Measurements from ENCODE around the gene FAM240A. TPM values are rescaled to one million over a fixed set of nuclear protein-coding genes. Genes with fewer than 3 reads are reported as not detected.

The FAM240A gene
- total and polyA plus RNA-seq, 4 donors, result not detected

DNA sequence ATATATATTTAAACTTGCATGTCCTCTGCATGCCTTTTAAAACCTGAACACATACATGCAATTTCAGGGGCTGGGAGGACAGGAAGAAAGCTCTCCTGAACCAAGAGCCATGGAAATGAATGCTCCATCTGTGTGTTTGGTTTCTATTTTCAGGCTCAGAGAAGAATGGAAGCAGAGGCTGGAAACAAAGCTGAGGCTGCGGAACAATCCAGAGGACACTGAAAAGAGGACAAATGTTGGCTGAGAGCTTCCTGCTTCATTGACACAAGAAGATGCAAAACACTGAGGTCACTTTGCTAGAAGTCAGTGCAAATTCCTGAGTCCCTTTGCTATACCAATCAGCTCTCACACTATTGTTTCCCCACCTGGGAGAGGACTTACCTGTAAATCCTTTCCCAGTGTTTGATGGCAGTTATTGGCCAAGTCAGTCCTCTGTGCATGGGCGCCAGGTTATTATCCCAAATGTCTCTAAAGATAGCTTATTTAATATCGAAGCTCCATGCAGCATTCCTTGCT, 12.7 kb downstream of the FAM240A start:
- no peak for DNase-seq
- WGBS, 2 donors, result 89 to 91% methylated on average over 3 of the region's 3 CpGs
- H3K4me3 ChIP-seq, result no peak overlapping the region
- TF ChIP-seq, protein P1, sequence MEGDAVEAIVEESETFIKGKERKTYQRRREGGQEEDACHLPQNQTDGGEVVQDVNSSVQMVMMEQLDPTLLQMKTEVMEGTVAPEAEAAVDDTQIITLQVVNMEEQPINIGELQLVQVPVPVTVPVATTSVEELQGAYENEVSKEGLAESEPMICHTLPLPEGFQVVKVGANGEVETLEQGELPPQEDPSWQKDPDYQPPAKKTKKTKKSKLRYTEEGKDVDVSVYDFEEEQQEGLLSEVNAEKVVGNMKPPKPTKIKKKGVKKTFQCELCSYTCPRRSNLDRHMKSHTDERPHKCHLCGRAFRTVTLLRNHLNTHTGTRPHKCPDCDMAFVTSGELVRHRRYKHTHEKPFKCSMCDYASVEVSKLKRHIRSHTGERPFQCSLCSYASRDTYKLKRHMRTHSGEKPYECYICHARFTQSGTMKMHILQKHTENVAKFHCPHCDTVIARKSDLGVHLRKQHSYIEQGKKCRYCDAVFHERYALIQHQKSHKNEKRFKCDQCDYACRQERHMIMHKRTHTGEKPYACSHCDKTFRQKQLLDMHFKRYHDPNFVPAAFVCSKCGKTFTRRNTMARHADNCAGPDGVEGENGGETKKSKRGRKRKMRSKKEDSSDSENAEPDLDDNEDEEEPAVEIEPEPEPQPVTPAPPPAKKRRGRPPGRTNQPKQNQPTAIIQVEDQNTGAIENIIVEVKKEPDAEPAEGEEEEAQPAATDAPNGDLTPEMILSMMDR (IDR thresholded peaks at IDR 0.05; ENCODE audit: control extremely low read depth, extremely low read depth), result no peak
- no peak overlapping the region for H3K9ac ChIP-seq (ENCODE audit: insufficient read depth in 1 of 2, low read length in 2 of 2)
- peaks cover 0 to 21% (median 5%) of the 10 kb centered on the region in 5 donors for H3K4me1 ChIP-seq (ENCODE audit: control insufficient read depth in 5 of 5, insufficient read depth in 5 of 5, low read length in 5 of 5)
- ATAC-seq (ENCODE audit: insufficient read depth, low FRiP score), result no peak
- H3K27me3 ChIP-seq (ENCODE audit: control insufficient read depth in 3 of 3, insufficient read depth in 3 of 3, low read length in 2 of 3), result no peaks in the 10 kb centered on the region
- no peak overlapping the region for H3K27ac ChIP-seq (ENCODE audit: low read depth in 1 of 2, low read length in 1 of 2)
- no peaks in the 10 kb centered on the region for H3K9me3 ChIP-seq (ENCODE audit: control insufficient read depth in 4 of 4, insufficient read depth in 3 of 4, low read length in 3 of 4)
- no peaks in the 10 kb centered on the region for H3K36me3 ChIP-seq (ENCODE audit: control insufficient read depth in 4 of 4, insufficient read depth in 4 of 4, low read length in 4 of 4)

DNA sequence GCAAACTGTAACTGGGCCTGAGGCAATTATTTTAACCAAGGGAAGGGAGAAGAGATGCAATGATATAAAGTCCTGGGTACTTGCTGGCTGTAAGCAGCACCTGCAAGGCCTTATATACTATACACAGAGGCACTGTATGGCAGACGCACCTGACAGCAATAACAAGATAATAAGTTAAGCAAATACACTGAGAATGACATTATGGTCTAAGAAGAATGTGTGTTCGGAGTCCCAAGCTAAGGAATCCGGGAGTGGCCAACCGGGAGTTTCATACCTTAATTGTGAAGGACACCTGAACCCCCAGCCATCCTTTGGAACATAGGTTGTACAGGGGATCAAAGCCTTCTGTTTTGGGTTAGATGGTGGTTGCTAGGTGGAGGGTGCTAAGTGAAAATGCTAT, 13.7 kb downstream of the FAM240A start:
- DNase-seq (no peak), ATAC-seq (ENCODE audit: insufficient read depth, low FRiP score) (no peak)
- Histone ChIP-seq H3K4me1 (ENCODE audit: control insufficient read depth in 5 of 5, insufficient read depth in 5 of 5, low read length in 5 of 5) (peaks cover 0 to 25% (median 6%) of the 10 kb centered on the region in 5 donors), H3K9me3 (ENCODE audit: control insufficient read depth in 4 of 4, insufficient read depth in 3 of 4, low read length in 3 of 4) (no peaks in the 10 kb centered on the region), H3K9ac (ENCODE audit: insufficient read depth in 1 of 2, low read length in 2 of 2) (no peak overlapping the region), H3K27me3 (ENCODE audit: control insufficient read depth in 3 of 3, insufficient read depth in 3 of 3, low read length in 2 of 3) (no peaks in the 10 kb centered on the region), H3K36me3 (ENCODE audit: control insufficient read depth in 4 of 4, insufficient read depth in 4 of 4, low read length in 4 of 4) (no peaks in the 10 kb centered on the region), H3K27ac (ENCODE audit: low read depth in 1 of 2, low read length in 1 of 2) (no peak overlapping the region), H3K4me3 (no peak overlapping the region)
- 85 to 91% methylated on average over 4 of the region's 4 CpGs for WGBS, 2 donors
- TF ChIP-seq, protein P1 (IDR thresholded peaks at IDR 0.05; ENCODE audit: control extremely low read depth, extremely low read depth), result no peak

DNA sequence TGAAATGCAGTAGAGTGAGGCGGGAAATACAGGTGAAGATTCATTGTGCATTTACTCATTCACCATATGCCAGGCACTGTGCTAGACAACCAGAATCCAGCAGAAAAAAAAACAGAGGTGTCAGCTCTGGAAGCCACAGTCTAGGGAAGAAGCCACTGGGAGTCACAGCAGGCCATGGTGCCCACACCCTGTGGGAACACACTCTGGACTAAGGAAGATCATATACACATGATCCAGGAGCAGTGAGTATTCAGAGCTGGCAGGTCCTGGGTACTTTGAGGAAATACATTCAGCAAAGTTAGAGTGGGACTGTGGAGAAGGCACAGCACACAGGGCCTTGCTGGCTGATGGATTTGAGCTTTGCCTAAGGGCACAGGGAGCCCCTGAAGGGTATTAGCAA, 14.8 kb downstream of the FAM240A start:
- ATAC-seq (ENCODE audit: insufficient read depth, low FRiP score), result no peak
- TF ChIP-seq, protein P1 (IDR thresholded peaks at IDR 0.05; ENCODE audit: control extremely low read depth, extremely low read depth), result no peak
- H3K27ac ChIP-seq (ENCODE audit: low read depth in 1 of 2, low read length in 1 of 2), result no peak overlapping the region

DNA sequence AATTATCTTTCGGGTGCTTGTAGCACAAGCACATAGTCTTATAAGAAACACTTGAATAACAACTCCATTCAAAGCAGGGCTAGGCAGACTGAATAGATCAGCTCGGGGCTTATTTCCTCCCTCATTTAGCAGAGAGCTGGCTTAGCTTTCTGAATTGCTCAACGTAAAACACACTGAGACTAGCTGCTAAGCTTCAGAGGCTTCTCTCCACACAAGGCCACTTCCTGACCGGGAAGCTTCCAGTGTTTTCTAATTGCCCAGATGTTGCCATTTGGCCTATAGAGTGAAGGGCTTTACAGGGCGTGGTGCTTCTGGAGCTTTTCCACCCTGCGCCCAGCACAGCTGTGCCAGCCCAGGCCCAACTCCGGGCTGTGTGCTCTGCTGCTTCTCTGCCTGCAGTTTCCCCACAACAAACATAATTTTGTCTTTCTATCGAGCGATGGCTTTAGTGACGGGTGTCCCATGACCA, 16.6 kb downstream of the FAM240A start:
- H3K27me3 ChIP-seq (ENCODE audit: control insufficient read depth in 3 of 3, insufficient read depth in 3 of 3, low read length in 2 of 3), result no peaks in the 10 kb centered on the region
- ATAC-seq (ENCODE audit: insufficient read depth, low FRiP score) (no peak), DNase-seq (peak; percentile 63 to 93 (median 87))
- peak overlapping the region in 1 of 2 donors; percentile 78 for H3K27ac ChIP-seq (ENCODE audit: low read depth in 1 of 2, low read length in 1 of 2)
- no peaks in the 10 kb centered on the region for H3K36me3 ChIP-seq (ENCODE audit: control insufficient read depth in 4 of 4, insufficient read depth in 4 of 4, low read length in 4 of 4)
- H3K4me3 ChIP-seq, result no peak overlapping the region
- H3K9me3 ChIP-seq (ENCODE audit: control insufficient read depth in 4 of 4, insufficient read depth in 3 of 4, low read length in 3 of 4), result no peaks in the 10 kb centered on the region
- TF ChIP-seq, protein P1 (IDR thresholded peaks at IDR 0.05; ENCODE audit: control extremely low read depth, extremely low read depth), result no peak
- H3K9ac ChIP-seq (ENCODE audit: insufficient read depth in 1 of 2, low read length in 2 of 2), result peak overlapping the region in 1 of 2 donors; percentile 45
- peaks cover 0 to 25% (median 6%) of the 10 kb centered on the region in 5 donors for H3K4me1 ChIP-seq (ENCODE audit: control insufficient read depth in 5 of 5, insufficient read depth in 5 of 5, low read length in 5 of 5)
- WGBS, 2 donors, result 71 to 74% methylated on average over 10 of the region's 10 CpGs

More for the DNA sequence above, 14.8 kb downstream of the FAM240A start:
- no peaks in the 10 kb centered on the region for H3K27me3 ChIP-seq (ENCODE audit: control insufficient read depth in 3 of 3, insufficient read depth in 3 of 3, low read length in 2 of 3)
- no peak overlapping the region for H3K9ac ChIP-seq (ENCODE audit: insufficient read depth in 1 of 2, low read length in 2 of 2)
- no peak overlapping the region for H3K4me3 ChIP-seq
- no peaks in the 10 kb centered on the region for H3K36me3 ChIP-seq (ENCODE audit: control insufficient read depth in 4 of 4, insufficient read depth in 4 of 4, low read length in 4 of 4)
- H3K4me1 ChIP-seq (ENCODE audit: control insufficient read depth in 5 of 5, insufficient read depth in 5 of 5, low read length in 5 of 5), result peaks cover 0 to 25% (median 6%) of the 10 kb centered on the region in 5 donors
- DNase-seq, result no peak
- 90 to 100% methylated on average over 1 of the region's 1 CpG for WGBS, 2 donors
- H3K9me3 ChIP-seq (ENCODE audit: control insufficient read depth in 4 of 4, insufficient read depth in 3 of 4, low read length in 3 of 4), result no peaks in the 10 kb centered on the region

Data from lung (tissue), 12 donors.